GM21717 (cell line): ENCODE data around the gene NFIX.
A peak's percentile ranks its signal among the peaks of the same experiment; 100 is the strongest.
"Not testable (repeated sequence)": the region's sequence is repeated elsewhere in the genome, so short reads cannot be mapped to it uniquely, and the experiment has no call there.

Experiments used
- ATAC-seq: cut with Tn5 transposase; IDR thresholded peaks from one replicate; pipeline ENCODE4 v1.9.1; 2021; ENCODE audit warnings: mild to moderate bottlenecking, moderate library complexity; ENCODE audit not compliant: unreplicated experiment

Gene NFIX

DNA sequence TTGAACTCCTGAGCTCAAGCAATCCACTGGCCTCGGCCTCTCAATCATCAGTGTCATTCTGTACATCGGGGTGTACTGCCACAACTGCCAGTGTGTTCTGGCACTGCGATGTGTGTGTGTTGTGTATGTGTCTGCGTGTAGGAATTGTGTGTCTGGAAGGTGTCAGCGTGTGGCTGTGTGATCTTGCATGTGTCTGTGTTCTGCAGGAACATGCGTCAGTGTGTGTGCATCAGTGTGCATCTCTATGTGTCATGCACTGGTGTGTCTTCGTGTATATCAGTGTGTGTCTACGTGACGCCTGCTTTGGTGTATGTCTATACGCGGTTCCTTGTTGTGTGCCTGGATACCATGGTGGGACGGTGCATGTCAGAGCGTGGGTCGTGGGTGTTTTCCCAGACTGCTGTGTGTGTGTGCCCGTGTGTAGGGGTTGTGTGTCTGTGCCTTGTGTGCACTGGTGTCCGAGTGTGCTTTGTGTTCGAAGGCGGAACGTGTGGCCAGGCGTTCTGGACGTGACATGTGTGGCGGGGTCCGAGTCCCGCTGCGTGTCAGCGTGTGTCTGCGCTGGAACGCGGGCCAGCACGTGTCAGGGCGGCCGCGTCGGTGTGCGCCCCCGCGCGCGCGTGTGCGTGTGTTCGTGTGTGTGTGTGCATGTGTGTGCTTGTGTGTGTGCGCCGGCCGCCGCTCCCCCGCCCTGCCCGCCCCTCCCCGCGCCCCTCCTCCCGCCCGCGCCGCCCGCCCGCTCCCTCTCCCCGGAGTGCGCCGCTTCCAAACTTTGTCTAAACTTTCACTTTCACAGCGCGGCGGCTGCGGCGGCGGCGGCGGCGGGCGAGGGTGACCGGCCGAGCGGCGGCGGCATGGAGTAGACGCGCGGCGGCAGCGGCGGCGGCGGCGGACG lies at the start of gene NFIX:
NFIX (plus strand) TSS at position 775 of the 895 bp plus-strand sequence. CDS start 363 bp downstream, outside the sequence.
- ATAC-seq = no peak

DNA sequence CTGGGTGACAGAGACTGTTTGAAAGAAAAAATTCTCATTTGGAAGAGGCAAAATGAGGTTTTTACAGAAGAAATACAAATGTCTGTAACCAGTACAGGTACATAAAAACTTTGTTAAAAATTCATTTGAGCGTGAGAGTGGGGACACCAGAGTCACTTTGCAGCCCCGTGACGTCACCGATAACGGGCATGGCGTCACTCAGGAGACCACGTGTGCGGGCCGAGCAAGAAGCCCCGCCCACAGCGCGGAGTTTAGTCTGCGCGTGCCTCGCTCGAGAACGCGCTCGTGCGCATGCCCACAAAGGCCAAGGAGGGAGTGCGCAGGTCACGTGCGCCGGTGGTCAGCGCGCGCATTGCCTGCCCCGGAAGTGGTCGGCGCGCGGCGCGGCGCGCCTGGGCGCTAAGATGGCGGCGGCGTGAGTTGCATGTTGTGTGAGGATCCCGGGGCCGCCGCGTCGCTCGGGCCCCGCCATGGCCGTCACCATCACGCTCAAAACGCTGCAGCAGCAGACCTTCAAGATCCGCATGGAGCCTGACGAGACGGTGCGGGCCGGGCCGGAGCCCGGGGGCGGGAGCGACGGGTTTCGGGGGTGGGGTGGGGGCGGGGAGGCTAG lies 49.7 kb upstream of the NFIX start, which contains the start of gene RAD23A:
RAD23A (plus strand) TSS at position 384 of the 613 bp plus-strand sequence; CDS start at position 471, 87 bp downstream.
- ATAC-seq = peak; percentile 53

DNA sequence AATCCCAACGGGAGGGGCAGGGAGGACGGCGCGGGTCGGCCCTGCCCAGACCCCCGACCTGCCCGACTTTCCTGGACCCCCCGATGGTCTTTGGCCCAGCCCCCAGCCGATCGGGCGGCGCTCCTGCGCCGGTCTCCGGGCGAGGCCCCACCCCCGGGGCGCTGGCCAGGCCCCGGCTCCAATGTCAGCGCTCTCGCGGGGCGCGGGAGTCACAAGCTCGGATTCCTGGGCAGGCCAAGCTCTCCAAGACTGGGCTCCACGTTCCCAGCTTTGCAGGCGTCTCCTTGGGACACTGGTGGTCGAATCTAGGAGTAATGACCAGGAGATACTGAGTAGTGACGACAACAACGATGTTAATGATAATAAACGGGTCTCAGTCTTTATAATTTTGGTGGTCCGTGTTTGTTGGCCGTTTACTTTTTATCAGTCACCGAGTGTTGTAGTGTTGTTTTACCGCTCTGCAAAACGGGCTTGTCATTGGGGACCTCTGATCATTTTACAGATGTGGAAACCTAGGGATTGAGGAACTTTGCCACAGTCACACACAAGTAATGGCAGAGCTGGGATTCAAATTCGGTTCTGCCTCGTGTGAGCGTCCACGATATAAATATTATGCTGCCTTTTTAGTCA lies 49.1 kb upstream of the NFIX start:
- ATAC-seq = peak; percentile 27

DNA sequence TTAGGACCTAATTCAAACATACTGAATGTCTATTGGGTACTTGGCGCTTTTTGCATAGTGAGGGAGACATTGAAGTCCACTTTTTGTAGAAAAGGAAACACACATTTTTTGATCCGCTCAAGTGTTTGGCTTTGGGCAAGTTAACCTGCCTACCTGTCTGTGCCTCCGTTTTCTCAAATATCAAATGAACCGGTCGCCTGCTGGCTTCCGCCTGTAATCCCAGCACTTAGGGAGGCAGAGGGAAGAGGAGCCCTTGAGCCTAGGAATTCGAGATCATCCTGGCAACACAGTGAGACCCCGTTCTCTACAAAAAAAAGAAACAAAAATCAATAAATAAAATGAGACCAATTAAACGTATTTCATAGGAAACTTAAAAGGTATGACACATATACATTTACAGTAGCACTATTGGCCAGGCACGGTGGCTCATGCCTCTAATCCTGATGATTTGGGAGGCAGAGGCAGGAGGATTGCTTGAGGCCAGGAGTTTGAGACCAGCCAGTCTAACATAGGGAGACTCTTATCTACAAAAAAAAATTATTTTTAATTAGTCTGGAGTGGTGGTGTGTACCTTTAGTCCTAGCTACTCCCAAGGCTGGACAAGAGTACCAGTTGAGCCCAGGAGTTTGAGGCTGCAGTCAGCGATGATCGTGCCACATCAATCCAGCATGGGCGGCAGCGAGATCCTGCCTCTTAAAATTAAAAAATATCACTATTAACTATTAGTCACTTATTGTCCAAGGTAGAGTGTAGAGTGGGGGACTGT lies 48.4 kb upstream of the NFIX start:
- no peak for ATAC-seq

DNA sequence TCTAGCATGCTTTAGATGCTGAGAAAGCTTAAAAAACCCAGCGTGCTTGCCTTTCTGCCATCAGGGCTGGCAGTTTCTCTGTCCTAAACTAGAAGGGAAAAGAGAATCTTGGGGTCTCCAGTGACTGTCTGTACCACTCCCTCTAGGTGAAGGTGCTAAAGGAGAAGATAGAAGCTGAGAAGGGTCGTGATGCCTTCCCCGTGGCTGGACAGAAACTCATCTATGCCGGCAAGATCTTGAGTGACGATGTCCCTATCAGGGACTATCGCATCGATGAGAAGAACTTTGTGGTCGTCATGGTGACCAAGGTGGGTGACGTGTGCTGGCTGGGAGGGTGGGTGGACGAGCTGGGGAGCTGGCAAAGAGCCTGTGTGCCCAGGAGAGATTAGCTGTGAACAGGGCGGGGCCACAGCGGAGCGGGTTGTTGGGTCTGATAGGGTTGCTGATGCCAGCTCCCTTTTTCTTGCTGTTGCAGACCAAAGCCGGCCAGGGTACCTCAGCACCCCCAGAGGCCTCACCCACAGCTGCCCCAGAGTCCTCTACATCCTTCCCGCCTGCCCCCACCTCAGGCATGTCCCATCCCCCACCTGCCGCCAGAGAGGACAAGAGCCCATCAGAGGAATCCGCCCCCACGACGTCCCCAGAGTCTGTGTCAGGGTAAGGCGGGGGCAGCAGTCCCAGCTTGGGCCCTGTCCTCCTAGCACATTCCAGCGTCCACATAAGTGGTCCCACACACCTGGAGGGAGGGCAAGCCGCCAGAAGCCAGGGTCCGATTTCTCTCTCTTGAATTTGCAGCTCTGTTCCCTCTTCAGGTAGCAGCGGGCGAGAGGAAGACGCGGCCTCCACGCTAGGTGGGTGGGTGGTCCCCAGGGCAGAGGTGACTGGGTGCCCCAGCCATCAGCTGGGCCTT lies 47.3 kb upstream of the NFIX start:
- no peak for ATAC-seq

DNA sequence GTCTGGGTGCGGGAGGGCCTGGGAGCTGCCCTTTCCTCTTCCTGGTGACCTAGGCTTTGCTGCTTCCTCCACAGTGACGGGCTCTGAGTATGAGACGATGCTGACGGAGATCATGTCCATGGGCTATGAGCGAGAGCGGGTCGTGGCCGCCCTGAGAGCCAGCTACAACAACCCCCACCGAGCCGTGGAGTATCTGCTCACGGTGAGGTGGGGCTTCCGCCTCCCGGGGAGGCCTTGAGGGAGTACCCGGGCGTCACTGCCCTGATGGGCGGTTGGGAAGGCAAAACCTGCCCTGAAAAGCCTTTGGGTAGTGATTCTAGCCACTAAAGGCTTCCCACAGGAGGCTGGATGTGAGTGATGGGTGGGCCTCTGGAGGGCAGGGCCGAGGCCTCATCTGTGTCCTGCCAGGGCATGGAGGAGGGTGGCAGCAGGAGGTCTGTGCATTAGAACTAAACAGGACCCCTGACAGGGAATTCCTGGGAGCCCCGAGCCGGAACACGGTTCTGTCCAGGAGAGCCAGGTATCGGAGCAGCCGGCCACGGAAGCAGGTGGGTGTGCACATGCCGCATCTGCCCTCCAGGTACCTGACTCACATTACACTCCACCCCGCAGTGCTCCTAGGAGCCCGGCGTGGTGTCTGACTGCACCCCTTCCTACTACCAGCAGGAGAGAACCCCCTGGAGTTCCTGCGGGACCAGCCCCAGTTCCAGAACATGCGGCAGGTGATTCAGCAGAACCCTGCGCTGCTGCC lies 46.5 kb upstream of the NFIX start:
- ATAC-seq = no peak

DNA sequence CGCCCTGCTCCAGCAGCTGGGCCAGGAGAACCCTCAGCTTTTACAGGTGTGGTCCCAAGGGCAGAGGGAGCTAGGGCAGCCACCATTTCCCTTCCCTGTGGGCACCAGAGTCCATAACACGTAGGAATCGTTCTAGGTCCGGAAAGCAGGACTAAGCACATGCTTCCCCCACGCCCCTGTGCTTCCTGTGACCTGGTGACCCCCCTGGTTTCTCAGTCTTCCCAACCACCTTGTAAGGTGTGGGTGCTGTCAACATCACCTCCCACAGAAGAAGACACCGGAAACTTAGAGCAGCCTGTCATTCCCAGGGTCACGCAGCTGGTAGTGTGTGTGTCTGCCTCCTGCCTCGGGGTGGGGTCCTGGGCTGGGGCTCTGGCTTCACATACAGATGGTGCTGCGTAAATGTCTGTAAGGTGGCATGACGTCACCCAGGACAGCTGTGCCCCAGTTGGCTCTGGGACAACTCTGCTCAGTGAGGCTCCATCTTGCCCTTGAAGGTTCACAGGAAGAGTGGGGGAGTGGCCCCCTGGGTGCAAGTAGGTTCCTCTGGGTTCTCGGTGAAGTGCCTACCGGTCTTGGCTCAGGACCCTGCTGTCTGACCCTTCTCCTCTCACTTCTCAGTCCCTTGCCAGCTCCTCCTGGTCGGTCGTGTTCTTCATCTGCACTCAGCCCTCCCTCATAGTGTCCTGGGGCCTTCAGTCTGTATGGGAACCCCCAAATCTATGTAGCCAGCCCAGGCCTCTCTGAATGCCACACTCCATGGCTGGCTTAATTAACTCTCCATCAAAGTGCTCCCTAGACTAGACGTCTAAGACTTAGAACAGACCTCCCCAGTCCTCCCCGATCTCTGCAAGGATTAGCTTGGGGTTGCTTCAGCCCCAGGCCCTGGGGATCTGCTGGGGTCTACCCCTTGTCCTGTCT lies 45.7 kb upstream of the NFIX start:
- ATAC-seq = no peak

DNA sequence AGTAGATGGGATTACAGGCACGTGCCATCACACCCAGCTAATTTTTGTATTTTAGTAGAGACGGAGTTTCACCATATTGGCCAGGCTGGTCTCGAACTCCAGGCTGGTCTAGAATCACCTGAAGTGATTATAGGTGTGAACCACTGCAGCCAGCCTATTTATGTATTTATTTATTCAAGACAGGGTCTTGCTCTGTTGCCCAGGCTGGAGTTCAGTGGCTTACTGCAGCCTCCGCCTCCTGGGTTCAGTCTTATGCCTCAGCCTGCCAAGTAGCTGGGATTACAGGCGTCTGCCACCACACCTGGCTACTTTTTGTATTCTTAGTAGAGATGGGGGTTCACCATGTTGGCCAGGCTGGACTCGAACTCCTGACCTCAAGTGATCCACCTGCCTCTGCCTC lies 43.2 kb upstream of the NFIX start:
- not testable (repeated sequence) for ATAC-seq

DNA sequence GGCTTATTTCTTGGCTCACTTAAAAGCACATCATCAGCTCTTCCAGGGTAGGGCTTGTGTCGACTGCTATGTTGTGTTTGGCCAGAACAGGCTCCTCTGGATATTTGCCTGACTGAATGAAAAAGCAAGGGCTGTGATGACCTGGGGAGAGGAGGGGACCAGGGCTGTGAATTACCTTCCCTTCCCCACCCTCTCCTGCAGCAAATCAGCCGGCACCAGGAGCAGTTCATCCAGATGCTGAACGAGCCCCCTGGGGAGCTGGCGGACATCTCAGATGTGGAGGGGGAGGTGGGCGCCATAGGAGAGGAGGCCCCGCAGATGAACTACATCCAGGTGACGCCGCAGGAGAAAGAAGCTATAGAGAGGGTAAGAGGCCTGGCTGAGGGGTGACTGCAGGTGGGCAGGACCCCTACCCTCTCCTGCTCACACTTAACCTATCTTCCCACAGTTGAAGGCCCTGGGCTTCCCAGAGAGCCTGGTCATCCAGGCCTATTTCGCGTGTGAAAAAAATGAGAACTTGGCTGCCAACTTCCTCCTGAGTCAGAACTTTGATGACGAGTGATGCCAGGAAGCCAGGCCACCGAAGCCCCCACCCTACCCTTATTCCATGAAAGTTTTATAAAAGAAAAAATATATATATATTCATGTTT lies 42.7 kb upstream of the NFIX start:
- no peak for ATAC-seq

DNA sequence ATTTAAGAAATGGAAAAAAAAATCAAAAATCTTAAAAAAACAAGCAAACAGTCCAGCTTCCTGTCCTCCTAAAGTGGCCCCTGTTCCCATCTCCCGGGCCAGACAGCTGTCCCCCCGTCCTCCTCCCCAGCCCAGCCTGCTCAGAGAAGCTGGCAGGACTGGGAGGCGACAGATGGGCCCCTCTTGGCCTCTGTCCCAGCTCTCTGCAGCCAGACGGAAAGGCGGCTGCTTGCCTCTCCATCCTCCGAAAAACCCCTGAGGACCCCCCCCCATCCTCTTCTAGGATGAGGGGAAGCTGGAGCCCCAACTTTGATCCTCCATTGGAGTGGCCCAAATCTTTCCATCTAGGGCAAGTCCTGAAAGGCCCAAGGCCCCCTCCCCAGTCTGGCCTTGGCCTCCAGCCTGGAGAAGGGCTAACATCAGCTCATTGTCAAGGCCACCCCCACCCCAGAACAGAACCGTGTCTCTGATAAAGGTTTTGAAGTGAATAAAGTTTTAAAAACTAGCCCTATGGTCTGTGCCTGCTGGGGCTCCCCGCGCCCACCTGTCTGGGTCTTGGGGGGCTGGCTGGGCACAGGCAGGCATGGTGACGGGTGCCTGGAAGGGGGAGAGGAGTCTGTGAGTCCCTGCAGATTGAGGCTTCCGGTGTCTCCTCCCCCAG lies 42.0 kb upstream of the NFIX start:
- no peak for ATAC-seq

DNA sequence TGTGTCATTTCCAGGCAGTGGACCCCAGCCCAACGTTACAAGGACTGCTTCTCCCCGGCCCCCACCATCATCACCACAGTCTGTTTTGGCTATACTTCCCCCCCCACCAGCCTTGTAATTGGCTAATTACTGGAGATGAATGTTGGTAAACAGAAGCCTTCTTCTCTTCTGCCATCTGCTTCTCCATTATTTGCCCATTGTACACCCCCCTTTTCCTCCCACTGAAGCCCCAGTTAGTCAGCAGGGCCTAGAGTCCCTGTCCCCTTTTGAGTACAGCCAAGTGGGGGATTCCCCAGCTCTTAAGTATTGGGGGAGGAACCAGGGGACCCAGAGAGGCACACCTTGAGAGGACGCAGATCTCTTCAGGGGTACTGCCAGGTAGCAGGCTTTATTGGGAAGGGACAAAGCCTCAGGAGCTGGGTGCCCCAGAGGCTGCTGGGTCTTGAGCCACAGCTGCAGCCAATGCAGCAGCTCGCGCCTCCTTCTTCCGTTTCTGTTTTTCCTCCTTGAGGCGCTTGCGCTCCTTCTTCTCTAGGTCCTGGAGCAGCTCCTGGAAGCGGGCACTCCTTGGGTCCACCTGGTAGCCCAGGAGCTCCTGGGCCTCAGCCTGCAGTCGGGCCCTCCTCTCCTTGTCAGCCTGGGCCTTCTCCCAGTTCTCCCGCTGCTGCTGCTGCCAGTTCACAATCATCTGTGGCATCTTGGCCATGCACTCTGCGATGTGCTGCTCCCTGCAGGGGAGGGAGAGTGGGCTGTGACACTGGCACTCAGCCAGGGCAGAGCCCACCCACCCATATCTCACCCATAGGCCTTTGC lies 41.3 kb upstream of the NFIX start:
- ATAC-seq = no peak

DNA sequence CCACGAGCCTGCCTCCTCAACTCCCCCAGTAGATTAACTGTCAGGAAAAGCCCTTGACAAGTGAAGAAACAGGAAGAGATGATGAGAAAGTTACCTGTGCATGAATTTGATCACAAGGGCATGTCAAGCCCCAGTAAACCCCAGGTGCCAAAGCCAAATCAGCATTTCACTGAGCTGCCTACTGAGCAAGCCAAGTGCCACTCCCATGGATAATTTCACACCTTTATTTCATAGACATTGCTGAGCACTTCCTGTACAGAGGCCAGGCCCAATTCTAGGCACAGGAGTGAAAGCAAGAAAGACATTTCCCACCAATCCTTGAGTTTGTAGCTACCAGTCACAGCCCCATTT lies 40.7 kb upstream of the NFIX start:
- ATAC-seq = no peak

DNA sequence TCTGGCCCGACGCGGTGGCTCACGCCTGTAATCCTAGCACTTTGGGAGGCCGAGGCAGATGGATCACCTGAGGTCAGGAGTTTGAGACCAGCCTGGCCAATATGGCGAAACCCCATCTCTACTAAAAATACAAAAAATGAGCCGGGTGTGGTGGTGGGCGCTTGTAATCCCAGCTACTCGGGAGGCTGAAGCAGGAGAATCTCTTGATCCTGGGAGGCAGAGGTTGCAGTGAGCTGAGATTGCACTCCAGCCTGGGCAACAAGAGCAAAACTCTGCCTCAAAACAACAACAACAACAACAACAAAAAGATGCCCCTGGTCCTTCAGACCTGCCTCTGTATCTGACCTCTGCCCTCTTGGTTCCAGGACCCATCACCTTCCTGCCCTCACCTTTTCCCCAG lies 39.7 kb upstream of the NFIX start:
- ATAC-seq = not testable (repeated sequence)

DNA sequence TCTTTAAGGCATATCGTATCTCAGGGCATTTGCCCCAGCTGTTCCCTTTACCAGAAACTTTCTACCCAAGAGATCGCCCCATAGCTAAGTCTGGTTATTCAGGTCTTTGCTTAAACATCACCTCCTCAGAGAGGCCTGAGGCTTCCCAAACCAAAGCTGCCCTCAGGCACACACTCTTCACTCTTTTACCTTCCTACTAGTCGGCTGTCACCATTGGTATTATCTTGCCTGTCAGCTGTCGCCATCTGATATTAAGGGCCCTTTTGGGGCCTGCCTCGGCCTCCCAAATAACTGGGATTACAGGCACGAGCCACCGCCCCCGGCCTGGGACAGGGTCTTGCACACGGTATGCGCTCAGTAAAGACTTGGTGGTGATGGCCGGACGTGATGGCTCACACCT lies 39.3 kb upstream of the NFIX start:
- ATAC-seq = no peak

DNA sequence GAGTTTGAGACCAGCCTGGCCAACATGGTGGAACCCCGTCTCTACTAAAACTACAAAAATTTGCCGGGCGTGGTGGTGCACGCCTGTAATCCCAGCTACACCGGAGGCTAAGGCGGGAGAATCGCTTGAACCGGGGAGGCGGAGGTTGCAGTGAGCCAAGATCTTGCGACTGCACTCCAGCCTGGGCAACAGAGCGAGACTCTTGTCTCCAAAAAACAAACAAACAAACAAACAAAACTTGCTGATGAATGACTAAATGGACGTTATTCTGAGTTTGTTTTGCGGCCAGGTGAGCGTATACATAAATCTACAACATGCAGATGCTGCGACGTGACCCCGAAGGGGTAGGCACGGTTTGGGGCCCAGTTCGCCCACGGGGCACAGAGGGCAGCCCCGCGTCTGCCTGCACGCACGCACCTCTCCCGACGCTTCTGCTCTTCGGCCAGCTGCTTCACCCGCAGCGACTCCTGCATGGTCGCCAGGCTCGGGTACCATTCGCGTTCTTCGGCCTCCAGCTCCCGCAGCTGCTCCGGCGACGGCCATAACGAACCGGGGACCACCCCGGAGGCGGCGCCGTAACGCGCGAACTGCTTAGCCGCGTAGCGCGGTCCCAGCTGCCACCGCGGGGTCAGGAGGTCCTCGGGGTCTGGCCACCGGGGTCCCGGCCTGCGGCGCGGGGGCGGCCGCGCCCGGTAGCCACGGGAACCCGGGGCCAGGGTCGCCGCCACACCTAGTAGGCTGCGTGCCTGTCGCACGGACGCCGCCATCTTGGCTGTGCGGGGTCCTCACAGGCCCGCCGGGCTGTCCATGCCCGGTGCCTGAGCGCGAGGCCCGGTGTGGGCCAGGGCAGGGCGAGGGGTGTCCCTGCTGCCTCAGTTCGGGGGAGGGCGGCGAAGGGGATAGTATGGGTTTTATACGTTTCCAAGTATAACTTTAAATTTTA lies 38.6 kb upstream of the NFIX start, which contains the start of gene GADD45GIP1:
GADD45GIP1 (minus strand) TSS at position 778 of the 943 bp plus-strand sequence; CDS start at position 767, 11 bp downstream.
- no peak for ATAC-seq
